HepG2 (cell line): Measurements from ENCODE around the gene KTI12. TPM values are rescaled to one million over a fixed set of nuclear protein-coding genes. Genes with fewer than 3 reads are reported as not detected.

Experiments
- ASH2L ChIP-seq: fragments of 300-600, 200-600 bp; sonication (generic); IDR thresholded peaks from 2 replicates; pipeline ENCODE4 v1.7.0; 2017; ENCODE audit warnings: low read depth, mild to moderate bottlenecking, moderate library complexity, mixed read lengths, low read length; ENCODE audit not compliant: insufficient read length
- ATF7-NPFF ChIP-seq: sonication (generic); formaldehyde crosslinking; IDR thresholded peaks from 2 replicates; pipeline ENCODE4 v1.8.1; 2023; ENCODE audit warnings: mild to moderate bottlenecking, low read depth, missing genetic modification reagents, moderate library complexity
- BRD4 ChIP-seq: sonication (generic); formaldehyde crosslinking; IDR thresholded peaks from 2 replicates; pipeline ENCODE4 v1.4.0; 2020; ENCODE audit warnings: missing genetic modification reagents
- ERF ChIP-seq: IDR thresholded peaks from 2 replicates; pipeline ENCODE4 v1.6.1; 2018; ENCODE audit warnings: missing biosample characterization, missing genetic modification reagents
- GLI4 ChIP-seq: sonication (generic); formaldehyde crosslinking; IDR thresholded peaks from 2 replicates; pipeline ENCODE4 v1.5.1; 2020; ENCODE audit warnings: missing genetic modification reagents, mild to moderate bottlenecking, moderate library complexity, borderline replicate concordance
- MBD4 ChIP-seq: IDR thresholded peaks from 2 replicates; pipeline ENCODE4 v1.6.1; 2012; ENCODE audit warnings: low read length, inconsistent platforms, borderline replicate concordance
- MTERF4 ChIP-seq: sonication (generic); formaldehyde crosslinking; IDR thresholded peaks from 2 replicates; pipeline ENCODE4 v1.8.0; 2023; ENCODE audit warnings: mild to moderate bottlenecking, missing genetic modification reagents
- MYPOP ChIP-seq: sonication (generic); formaldehyde crosslinking; IDR thresholded peaks from 2 replicates; pipeline ENCODE4 v1.8.1; 2023; ENCODE audit warnings: mild to moderate bottlenecking, moderate library complexity, missing genetic modification reagents
- ONECUT2 ChIP-seq: sonication (generic); formaldehyde crosslinking; IDR thresholded peaks from 2 replicates; pipeline ENCODE4 v1.4.0; 2020; ENCODE audit warnings: missing genetic modification reagents
- PAX8 ChIP-seq: sonication (generic); formaldehyde crosslinking; IDR thresholded peaks from 2 replicates; pipeline ENCODE4 v1.8.0; 2022; ENCODE audit warnings: mild to moderate bottlenecking, missing genetic modification reagents, borderline replicate concordance
- PPARG ChIP-seq: conservative IDR thresholded peaks from 2 replicates; pipeline ENCODE4 v1.6.1; 2016; ENCODE audit warnings: missing biosample characterization, missing genetic modification reagents
- RFXANK ChIP-seq: IDR thresholded peaks from 2 replicates; pipeline ENCODE4 v1.6.1; 2016
- SPEN ChIP-seq: sonication (generic); formaldehyde crosslinking; IDR thresholded peaks from 2 replicates; pipeline ENCODE4 v1.5.1; 2020; ENCODE audit warnings: low read depth, mild to moderate bottlenecking, missing genetic modification reagents
- TARDBP ChIP-seq: sonication (generic); formaldehyde crosslinking; IDR thresholded peaks from 2 replicates; pipeline ENCODE4 v1.8.0; 2022; ENCODE audit warnings: mild to moderate bottlenecking, missing genetic modification reagents
- TEAD3 ChIP-seq: optimal IDR thresholded peaks from 2 replicates; pipeline ENCODE3; 2016; ENCODE audit warnings: borderline replicate concordance
- THYN1 ChIP-seq: sonication (generic); formaldehyde crosslinking; IDR thresholded peaks from 2 replicates; pipeline ENCODE4 v1.8.1; 2023; ENCODE audit warnings: low read depth, mild to moderate bottlenecking, moderate library complexity, missing genetic modification reagents, borderline replicate concordance
- ZBTB20 ChIP-seq: sonication (generic); formaldehyde crosslinking; IDR thresholded peaks from 2 replicates; pipeline ENCODE4 v1.8.1; 2023; ENCODE audit warnings: missing genetic modification reagents, low read depth, mild to moderate bottlenecking, borderline replicate concordance
- ZBTB26 ChIP-seq: IDR thresholded peaks from 2 replicates; pipeline ENCODE4 v1.6.1; 2016; ENCODE audit warnings: missing compliant biosample characterization, missing genetic modification reagents, borderline replicate concordance
- ZFAT ChIP-seq: sonication (generic); formaldehyde crosslinking; conservative IDR thresholded peaks from 2 replicates; pipeline ENCODE4 v1.8.1; 2023; ENCODE audit warnings: missing genetic modification reagents, inconsistent platforms
- ZNF230 ChIP-seq: sonication (generic); formaldehyde crosslinking; IDR thresholded peaks from 2 replicates; pipeline ENCODE4 v1.4.0; 2020; ENCODE audit warnings: mild to moderate bottlenecking, missing genetic modification reagents
- ZNF264 ChIP-seq: sonication (generic); formaldehyde crosslinking; IDR thresholded peaks from 2 replicates; pipeline ENCODE4 v1.4.0; 2020; ENCODE audit warnings: missing genetic modification reagents
- ZNF350 ChIP-seq: sonication (generic); formaldehyde crosslinking; IDR thresholded peaks from 2 replicates; pipeline ENCODE4 v1.4.0; 2020; ENCODE audit warnings: mild to moderate bottlenecking, low read depth, missing genetic modification reagents, borderline replicate concordance
- ZNF484 ChIP-seq: sonication (generic); formaldehyde crosslinking; IDR thresholded peaks from 2 replicates; pipeline ENCODE4 v1.5.1; 2020; ENCODE audit warnings: mild to moderate bottlenecking, low read depth, missing genetic modification reagents, borderline replicate concordance
- ZNF564 ChIP-seq: sonication (generic); formaldehyde crosslinking; IDR thresholded peaks from 2 replicates; pipeline ENCODE4 v1.8.1; 2023; ENCODE audit warnings: mild to moderate bottlenecking, missing genetic modification reagents
- ZNF615 ChIP-seq: sonication (generic); formaldehyde crosslinking; IDR thresholded peaks from 2 replicates; pipeline ENCODE4 v1.5.0; 2020; ENCODE audit warnings: mild to moderate bottlenecking, missing genetic modification reagents, borderline replicate concordance
- ZNF775 ChIP-seq: sonication (generic); formaldehyde crosslinking; IDR thresholded peaks from 2 replicates; pipeline ENCODE4 v1.4.0; 2020; ENCODE audit warnings: missing genetic modification reagents, mild to moderate bottlenecking, moderate library complexity, borderline replicate concordance
- ZNF83 ChIP-seq: sonication (generic); formaldehyde crosslinking; IDR thresholded peaks from 2 replicates; pipeline ENCODE4 v1.4.0; 2020; ENCODE audit warnings: missing genetic modification reagents, mild to moderate bottlenecking, borderline replicate concordance
- polyA plus RNA-seq, 8 experiments: library from polyadenylated mRNA; depleted of rRNA in 3 of 8; stranded (reverse) in 7 of 8; unstranded in 1 of 8; fragments of >200 nt; fragmentation: Illumina TruSeq in 4 of 8; extraction: Trizol in 4 of 8; gene quantifications; 2 replicates each; pipeline versions ENCODE4 v1.2.1 to v1.2.3, GENCODE V29; 2011 to 2016; ENCODE audit warnings: low read depth in 4 of 8, missing spikeins in 1 of 8, mixed read lengths in 1 of 8; ENCODE audit not compliant: insufficient read depth in 1 of 8
- total RNA-seq, 5 experiments: library from RNA; depleted of rRNA; stranded (reverse); fragments of >200 nt; fragmentation: Illumina TruSeq; extraction: Trizol; gene quantifications; 2 replicates each; pipeline ENCODE4 v1.2.3, GENCODE V29; 2016; ENCODE audit warnings: low read depth in 1 of 5

Gene KTI12
- total and polyA plus RNA-seq, 2 of the 13 experiments (the other 11 are each of a cell fraction or from before 2014, with no cell fraction given), result 7.4 to 10.2 TPM

GRCh38 chr1:52080014-52080415, 46.4 kb upstream of the KTI12 start (continued):
- TF ChIP-seq MTERF4 (CRISPR knock-in tag), result no peak
- no peak for TF ChIP-seq ZNF83 (CRISPR knock-in tag)
- TF ChIP-seq THYN1 (CRISPR knock-in tag), result no peak
- no peak for TF ChIP-seq ZNF230 (CRISPR knock-in tag)
- no peak for TF ChIP-seq ZNF775
- peak; percentile 57 for TF ChIP-seq ONECUT2 (CRISPR knock-in tag)
- peak; percentile 28 for TF ChIP-seq ASH2L
- TF ChIP-seq ZBTB26 (CRISPR knock-in tag), result no peak
- no peak for TF ChIP-seq GLI4 (CRISPR knock-in tag)
- TF ChIP-seq ZNF350 (CRISPR knock-in tag), result no peak
- TF ChIP-seq ZNF615 (CRISPR knock-in tag), result no peak
- no peak for TF ChIP-seq SPEN
- 0 out of 2 replicates have a peak, but pooled peaks have one; percentile 37 for TF ChIP-seq ZNF264 (CRISPR knock-in tag)
- no peak for TF ChIP-seq MBD4
- no peak for TF ChIP-seq ATF7-NPFF
- TF ChIP-seq PPARG (CRISPR knock-in tag), result peak; percentile 62
- TF ChIP-seq RFXANK, result no peak
- TF ChIP-seq BRD4 (CRISPR knock-in tag), result no peak
- no peak for TF ChIP-seq ZNF564 (CRISPR knock-in tag)
- TF ChIP-seq TEAD3 (CRISPR knock-in tag), result peak; percentile 96
- no peak for TF ChIP-seq ZNF484 (CRISPR knock-in tag)
- TF ChIP-seq PAX8, result no peak
- no peak for TF ChIP-seq ZFAT (CRISPR knock-in tag)
- TF ChIP-seq ZBTB20 (CRISPR knock-in tag), result peak; percentile 67; the same call in 1 of the 2 replicates
- TF ChIP-seq ERF (CRISPR knock-in tag), result no peak
- TF ChIP-seq TARDBP, result 0 out of 2 replicates have a peak, but pooled peaks have one; percentile 29
- TF ChIP-seq MYPOP (CRISPR knock-in tag), result no peak
